CD14-positive monocyte (primary cell): ENCODE results near the gene CCDC13. TPM values are rescaled to one million over a fixed set of nuclear protein-coding genes. Genes with fewer than 3 reads are reported as not detected.

Source experiments
- DNase-seq, 3 donors: peaks; one replicate each; pipeline ENCODE4 v3.0.0-alpha.2; 2011 to 2022
- H2AFZ ChIP-seq: 2 replicates; pipeline ENCODE4 v1.6.0; 2012; ENCODE audit warnings: mild to moderate bottlenecking, low read depth, low read length, inconsistent platforms; ENCODE audit not compliant: insufficient read depth, poor library complexity, severe bottlenecking
- H3K27ac ChIP-seq, 2 donors: 1 replicate in 1 of 2; 2 replicates in 1 of 2; pipeline ENCODE4 v1.5.1; 2012 to 2013; ENCODE audit warnings: low read length in 2 of 2, control low read depth in 1 of 2, inconsistent platforms in 1 of 2, low read depth in 1 of 2, mild to moderate bottlenecking in 1 of 2
- H3K27me3 ChIP-seq, 2 donors: one replicate each; pipeline versions ENCODE4 v1.6.0 to v1.6.1; 2011 to 2013; ENCODE audit warnings: low read length in 2 of 2; ENCODE audit not compliant: control insufficient read depth in 2 of 2, insufficient read depth in 2 of 2
- H3K36me3 ChIP-seq, 2 donors: replicated peaks in 1 of 2; 1 replicate in 1 of 2; 2 replicates in 1 of 2; pipeline versions ENCODE4 v1.5.1 to v1.6.1; 2012 to 2013; ENCODE audit warnings: low read length in 2 of 2, control low read depth in 1 of 2, inconsistent platforms in 1 of 2, mild to moderate bottlenecking in 1 of 2; ENCODE audit not compliant: insufficient read depth in 2 of 2, control insufficient read depth in 1 of 2
- H3K4me1 ChIP-seq, 2 donors: 1 replicate in 1 of 2; 2 replicates in 1 of 2; pipeline versions ENCODE4 v1.5.1 to v1.6.1; 2012 to 2013; ENCODE audit warnings: low read length in 2 of 2, control low read depth in 1 of 2, inconsistent platforms in 1 of 2, mild to moderate bottlenecking in 1 of 2, moderate library complexity in 1 of 2; ENCODE audit not compliant: insufficient read depth in 2 of 2, control insufficient read depth in 1 of 2
- H3K4me2 ChIP-seq: replicated peaks from 2 replicates; pipeline ENCODE3; 2012; ENCODE audit warnings: low read length, moderate library complexity, mild to moderate bottlenecking; ENCODE audit not compliant: poor library complexity, severe bottlenecking; ENCODE audit errors: extremely low read depth
- H3K4me3 ChIP-seq, 3 experiments: fragments of 200-600 bp in 1 of 3; sonication (generic) in 1 of 3; replicated peaks in 1 of 3; 1 replicate in 2 of 3; 2 replicates in 1 of 3; pipeline ENCODE4 v1.5.1; 2011 to 2013; ENCODE audit warnings: low read length in 3 of 3, mild to moderate bottlenecking in 3 of 3, control low read depth in 2 of 3, low read depth in 2 of 3, inconsistent platforms in 1 of 3, moderate library complexity in 1 of 3
- H3K79me2 ChIP-seq: 2 replicates; pipeline ENCODE4 v1.6.0; 2012; ENCODE audit warnings: mild to moderate bottlenecking, control low read depth, inconsistent platforms, low read length, moderate library complexity; ENCODE audit not compliant: insufficient read depth
- H3K9ac ChIP-seq: 2 replicates; pipeline ENCODE4 v1.6.0; 2017; ENCODE audit warnings: low read length, mild to moderate bottlenecking; ENCODE audit not compliant: insufficient read depth, poor library complexity, severe bottlenecking
- H3K9me3 ChIP-seq, 2 donors: replicated peaks in 1 of 2; 1 replicate in 1 of 2; 2 replicates in 1 of 2; pipeline versions ENCODE4 v1.5.1 to v1.6.1; 2012 to 2013; ENCODE audit warnings: low read length in 2 of 2, control low read depth in 1 of 2; ENCODE audit not compliant: control insufficient read depth in 1 of 2, insufficient read depth in 1 of 2
- H4K20me1 ChIP-seq: 2 replicates; pipeline ENCODE4 v1.6.0; 2012; ENCODE audit warnings: mild to moderate bottlenecking, low read length, control low read depth, moderate library complexity; ENCODE audit not compliant: insufficient read depth
- H3K27ac Mint-ChIP-seq, 7 donors: one replicate each; pipeline ENCODE4 v1.8.0; 2020; ENCODE audit warnings: mild to moderate bottlenecking in 7 of 7, mixed read lengths in 7 of 7, moderate library complexity in 6 of 7, inconsistent platforms in 2 of 7
- H3K27me3 Mint-ChIP-seq, 3 donors: one replicate each; pipeline ENCODE4 v1.8.0; 2021 to 2022; ENCODE audit warnings: low read depth in 3 of 3, mild to moderate bottlenecking in 3 of 3, mixed read lengths in 3 of 3, moderate library complexity in 3 of 3, inconsistent platforms in 1 of 3
- H3K36me3 Mint-ChIP-seq, 2 donors: one replicate each; pipeline ENCODE4 v1.8.0; 2020; ENCODE audit warnings: mixed read lengths in 2 of 2, inconsistent platforms in 1 of 2, mild to moderate bottlenecking in 1 of 2
- H3K4me1 Mint-ChIP-seq: one replicate; pipeline ENCODE4 v1.8.0; 2020; ENCODE audit warnings: mild to moderate bottlenecking, mixed read lengths
- H3K4me3 Mint-ChIP-seq, 2 donors: one replicate each; pipeline ENCODE4 v1.8.0; 2020; ENCODE audit warnings: mild to moderate bottlenecking in 2 of 2, mixed read lengths in 2 of 2, moderate library complexity in 1 of 2
- H3K9me3 Mint-ChIP-seq, 7 donors: one replicate each; pipeline ENCODE4 v1.8.0; 2020 to 2022; ENCODE audit warnings: mixed read lengths in 7 of 7, mild to moderate bottlenecking in 6 of 7, moderate library complexity in 6 of 7, inconsistent platforms in 2 of 7
- WGBS: methylation state at CpG from one replicate; pipeline ENCODE4 v1.1.5; 2013; ENCODE audit warnings: missing lambda C conversion rate; ENCODE audit not compliant: insufficient coverage; 5-methylcytosine and 5-hydroxymethylcytosine counted together
- intact Hi-C, 2 donors: fragments of 100-400 bp; cut with micrococcal nuclease; formaldehyde crosslinking; loops; one replicate each; pipeline versions ENCODE4 v1.15.0 to v1.15.1; 2023
- polyA plus RNA-seq, 3 donors: library from polyadenylated mRNA; depleted of rRNA in 1 of 3; unstranded in 2 of 3; stranded (reverse) in 1 of 3; fragments of 300-500 nt in 2 of 3; fragments of >200 nt in 1 of 3; fragmentation: Illumina TruSeq in 2 of 3; gene quantifications; 1 replicate in 2 of 3; 2 replicates in 1 of 3; pipeline ENCODE4 v1.2.3, GENCODE V29; 2012 to 2021
- TF ChIP-seq, protein P1 (sequence below): fragments of 200-600 bp; IDR thresholded peaks from one replicate; pipeline ENCODE4 v1.8.0; 2022; ENCODE audit warnings: antibody characterized with exemption, mild to moderate bottlenecking

Gene CCDC13
- polyA plus RNA-seq, 3 donors: 0.97 to 2.4 (median 1.8) TPM

GRCh38 chr3:42751609-42752008, 21.4 kb downstream of the CCDC13 start:
- Histone ChIP-seq H3K4me1 (peaks cover 25 to 40% of the 10 kb centered on the region in 2 donors), H3K9me3 (no peaks in the 10 kb centered on the region), H3K36me3 (no peaks in the 10 kb centered on the region), H2AFZ (no peak overlapping the region), H3K4me2 (no peak overlapping the region), H4K20me1 (no peaks in the 10 kb centered on the region), H3K4me3 (no peak overlapping the region), H3K9ac (no peak overlapping the region), H3K27ac (no peak overlapping the region), H3K79me2 (no peaks in the 10 kb centered on the region), H3K27me3 (no peaks in the 10 kb centered on the region)
- Mint-ChIP-seq H3K4me3 (no peak overlapping the region), H3K36me3 (peaks cover 5 to 11% of the 10 kb centered on the region in 2 donors), H3K4me1 (peaks cover 40% of the 10 kb centered on the region), H3K27ac (peak overlapping the region in 1 of 7 donors; percentile 63), H3K27me3 (peaks cover 0 to 3% (median 2%) of the 10 kb centered on the region in 3 donors), H3K9me3 (no peaks in the 10 kb centered on the region)
- no peak for DNase-seq
- TF ChIP-seq, protein P1, sequence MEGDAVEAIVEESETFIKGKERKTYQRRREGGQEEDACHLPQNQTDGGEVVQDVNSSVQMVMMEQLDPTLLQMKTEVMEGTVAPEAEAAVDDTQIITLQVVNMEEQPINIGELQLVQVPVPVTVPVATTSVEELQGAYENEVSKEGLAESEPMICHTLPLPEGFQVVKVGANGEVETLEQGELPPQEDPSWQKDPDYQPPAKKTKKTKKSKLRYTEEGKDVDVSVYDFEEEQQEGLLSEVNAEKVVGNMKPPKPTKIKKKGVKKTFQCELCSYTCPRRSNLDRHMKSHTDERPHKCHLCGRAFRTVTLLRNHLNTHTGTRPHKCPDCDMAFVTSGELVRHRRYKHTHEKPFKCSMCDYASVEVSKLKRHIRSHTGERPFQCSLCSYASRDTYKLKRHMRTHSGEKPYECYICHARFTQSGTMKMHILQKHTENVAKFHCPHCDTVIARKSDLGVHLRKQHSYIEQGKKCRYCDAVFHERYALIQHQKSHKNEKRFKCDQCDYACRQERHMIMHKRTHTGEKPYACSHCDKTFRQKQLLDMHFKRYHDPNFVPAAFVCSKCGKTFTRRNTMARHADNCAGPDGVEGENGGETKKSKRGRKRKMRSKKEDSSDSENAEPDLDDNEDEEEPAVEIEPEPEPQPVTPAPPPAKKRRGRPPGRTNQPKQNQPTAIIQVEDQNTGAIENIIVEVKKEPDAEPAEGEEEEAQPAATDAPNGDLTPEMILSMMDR: no peak
- intact Hi-C loops: no loop called here
- WGBS: 98% methylated on average over 6 of the region's 9 CpGs

DNA sequence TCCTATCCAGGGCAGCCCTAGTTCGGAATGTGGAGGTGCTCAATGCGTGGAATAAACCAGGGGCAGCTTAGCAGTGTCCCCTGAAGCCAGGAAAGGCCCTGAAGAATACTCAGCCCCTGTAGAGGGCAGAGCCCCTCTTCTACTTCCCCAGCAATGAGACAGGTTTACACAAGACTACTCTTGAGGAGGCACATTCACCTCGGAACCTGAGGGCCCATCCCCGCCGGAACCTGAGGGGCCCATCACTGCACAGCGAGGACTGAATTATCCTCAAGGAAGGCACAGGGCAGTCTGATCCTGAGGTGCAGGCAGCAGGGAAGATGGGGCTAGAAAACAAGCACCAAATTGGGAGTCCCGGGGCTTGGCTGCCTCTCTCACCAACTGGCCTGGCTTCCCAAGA, 22.2 kb downstream of the CCDC13 start:
- H4K20me1 ChIP-seq: no peaks in the 10 kb centered on the region
- H3K9ac ChIP-seq: no peak overlapping the region
- no peak overlapping the region for H3K27ac Mint-ChIP-seq
- H3K4me1 ChIP-seq: peaks cover 23 to 36% of the 10 kb centered on the region in 2 donors
- no peaks in the 10 kb centered on the region for H3K27me3 ChIP-seq
- peaks cover 38% of the 10 kb centered on the region for H3K4me1 Mint-ChIP-seq
- no peaks in the 10 kb centered on the region for H3K9me3 Mint-ChIP-seq
- H2AFZ ChIP-seq: no peak overlapping the region
- no peak overlapping the region for H3K4me3 Mint-ChIP-seq
- H3K4me3 ChIP-seq: no peak overlapping the region
- no peak overlapping the region for H3K4me2 ChIP-seq
- WGBS: 96% methylated on average over 7 of the region's 7 CpGs
- TF ChIP-seq, protein P1: no peak
- no peaks in the 10 kb centered on the region for H3K36me3 ChIP-seq
- no peaks in the 10 kb centered on the region for H3K9me3 ChIP-seq
- H3K27me3 Mint-ChIP-seq: peaks cover 0 to 3% (median 2%) of the 10 kb centered on the region in 3 donors
- no peak for DNase-seq
- H3K27ac ChIP-seq: no peak overlapping the region
- intact Hi-C loops: no loop called here
- H3K36me3 Mint-ChIP-seq: peaks cover 5 to 11% of the 10 kb centered on the region in 2 donors
- no peaks in the 10 kb centered on the region for H3K79me2 ChIP-seq
